Activated CD4-positive, alpha-beta memory T cell treated with anti-CD3 and anti-CD28 coated beads for 36 hours (primary cell): ENCODE results near the gene NEDD8. TPM values are rescaled to one million over a fixed set of nuclear protein-coding genes. Genes with fewer than 3 reads are reported as not detected.

Experiments
- CTCF ChIA-PET: fragments of 350-600 bp; sonication (Branson Sonifier 250); formaldehyde crosslinking; loops from one replicate; lab custom pipeline; 2021; ENCODE audit warnings: antibody characterized with exemption, inconsistent platforms; lab: Charles Lee
- POLR2A ChIA-PET: fragments of 350-600 bp; sonication (Branson Sonifier 250); formaldehyde crosslinking; loops from one replicate; lab custom pipeline; 2021; ENCODE audit warnings: antibody characterized with exemption; lab: Charles Lee
- DNase-seq: peaks from one replicate; pipeline ENCODE4 v3.0.0-alpha.2; 2020
- H3K27ac Mint-ChIP-seq: one replicate; pipeline ENCODE4 v1.8.0; 2021; ENCODE audit warnings: mixed read lengths
- H3K27me3 Mint-ChIP-seq: one replicate; pipeline ENCODE4 v1.8.0; 2021; ENCODE audit warnings: mixed read lengths
- H3K36me3 Mint-ChIP-seq: one replicate; pipeline ENCODE4 v1.8.0; 2021; ENCODE audit warnings: mixed read lengths
- H3K4me1 Mint-ChIP-seq: one replicate; pipeline ENCODE4 v1.8.0; 2021; ENCODE audit warnings: low read depth, mixed read lengths
- H3K4me3 Mint-ChIP-seq: one replicate; pipeline ENCODE4 v1.8.0; 2021; ENCODE audit warnings: mild to moderate bottlenecking, mixed read lengths
- H3K9me3 Mint-ChIP-seq: one replicate; pipeline ENCODE4 v1.8.0; 2021; ENCODE audit warnings: mixed read lengths
- intact Hi-C: fragments of 100-400 bp; cut with micrococcal nuclease; formaldehyde crosslinking; loops from one replicate; pipeline ENCODE4 v1.15.1; 2023
- total RNA-seq, 2 experiments: library from RNA; stranded (reverse); gene quantifications; one replicate each; pipeline ENCODE4 v1.2.3, GENCODE V29; 2021

Gene NEDD8
- total RNA-seq, 2 experiments from 2014 or later = 202 to 213 TPM

- no peak for DNase-seq
- CTCF ChIA-PET = interaction anchor here (1.3 to 3.2 kb wide), 4 partner anchors 26 to 121 kb away, joined by 4 to 18 read pairs (median 5); partner anchors contain the start of genes CIDEB and IRF9
- H3K4me3 Mint-ChIP-seq = peak overlapping the region; percentile 89
- peaks cover 35% of the 10 kb centered on the region for H3K36me3 Mint-ChIP-seq
- H3K9me3 Mint-ChIP-seq = no peaks in the 10 kb centered on the region
- H3K27me3 Mint-ChIP-seq = no peaks in the 10 kb centered on the region
- POLR2A ChIA-PET = interaction anchor here (0.7 to 3.2 kb wide), 6 partner anchors 9 to 40 kb away, joined by 3 to 12 read pairs (median 5); partner anchors contain the start of genes IRF9 and PSME2
- intact Hi-C loops = no loop called here
- H3K4me1 Mint-ChIP-seq = peaks cover 29% of the 10 kb centered on the region
- no peak overlapping the region for H3K27ac Mint-ChIP-seq
These were observed 45.2 kb downstream of the NEDD8 start for GRCh38 chr14:24186831-24187538.

- Mint-ChIP-seq H3K27ac (no peak overlapping the region), H3K4me3 (no peak overlapping the region), H3K9me3 (no peaks in the 10 kb centered on the region), H3K27me3 (no peaks in the 10 kb centered on the region), H3K4me1 (peaks cover 25% of the 10 kb centered on the region), H3K36me3 (peaks cover 32% of the 10 kb centered on the region)
- DNase-seq = no peak
- intact Hi-C loops = no loop called here
- CTCF ChIA-PET = interaction anchor here (0.7 to 2.2 kb wide), 3 partner anchors 24 to 95 kb away, joined by 3 to 13 read pairs (median 3); partner anchors contain the start of genes DCAF11, IRF9 and NRL
- POLR2A ChIA-PET = interaction anchor here (1.3 to 3.2 kb wide), 2 partner anchors 8 to 24 kb away, joined by 3 to 12 read pairs; no protein-coding TSS in a partner anchor
These were observed 46.4 kb downstream of the NEDD8 start for GRCh38 chr14:24185741-24186140.

GRCh38 chr14:24185026-24185425 lies 47.1 kb downstream of the NEDD8 start:
- no peak overlapping the region for H3K4me3 Mint-ChIP-seq
- H3K9me3 Mint-ChIP-seq = no peaks in the 10 kb centered on the region
- no peaks in the 10 kb centered on the region for H3K27me3 Mint-ChIP-seq
- H3K4me1 Mint-ChIP-seq = peaks cover 24% of the 10 kb centered on the region
- intact Hi-C loops = no loop called here
- no peak overlapping the region for H3K27ac Mint-ChIP-seq
- CTCF ChIA-PET = interaction anchor here (0.8 to 2.2 kb wide), 2 partner anchors 24 to 70 kb away, joined by 3 to 13 read pairs; partner anchors contain the start of genes DCAF11, IRF9 and NRL
- DNase-seq = no peak
- POLR2A ChIA-PET = interaction anchor here (1.0 to 1.3 kb wide), 2 partner anchors 16 to 23 kb away, joined by 3 read pairs; no protein-coding TSS in a partner anchor
- peaks cover 33% of the 10 kb centered on the region for H3K36me3 Mint-ChIP-seq

DNA sequence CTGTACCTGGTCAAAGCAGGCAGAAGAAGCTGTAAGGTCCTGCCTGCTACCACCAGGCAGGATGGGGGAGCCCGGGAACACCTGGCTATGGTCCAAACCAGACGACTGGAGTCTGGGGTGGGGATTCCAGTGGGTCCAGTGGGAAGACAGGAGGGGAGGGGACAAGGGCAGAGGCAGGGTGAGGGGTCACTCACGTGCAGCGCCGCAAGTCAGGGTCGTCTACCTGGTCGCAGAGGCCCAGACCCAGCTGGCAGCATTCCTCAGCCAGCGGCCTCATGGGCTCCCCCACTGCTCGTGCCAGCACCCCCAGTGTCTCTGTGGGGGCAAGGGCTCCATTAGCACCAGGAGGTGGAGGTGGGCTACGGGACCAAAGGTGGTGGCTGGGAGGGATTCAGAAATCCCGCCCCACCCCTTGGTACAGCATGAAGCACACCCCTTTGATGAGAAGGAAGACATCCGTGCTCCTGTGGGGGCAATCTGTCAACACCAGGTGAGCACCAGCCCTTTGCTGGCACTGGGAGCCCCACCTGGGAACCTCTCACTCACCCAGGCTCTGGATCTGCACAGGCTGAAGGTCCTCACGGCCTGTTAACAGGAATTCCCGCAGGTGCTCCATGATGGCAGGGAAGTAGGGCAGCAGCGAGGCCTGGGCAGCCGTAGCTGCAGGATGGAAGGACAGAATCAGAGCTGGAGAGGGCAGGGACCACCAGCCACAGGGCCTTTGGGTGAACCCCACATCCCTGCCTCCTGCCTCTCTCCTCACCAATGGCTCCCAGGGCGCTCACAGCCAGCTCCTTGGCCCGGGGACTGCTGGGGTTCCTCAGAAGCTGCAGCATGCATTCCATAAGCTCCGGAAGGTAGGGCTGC lies 47.8 kb downstream of the NEDD8 start:
- DNase-seq = no peak
- CTCF ChIA-PET = interaction anchor here (2.2 kb wide), 1 partner anchor 23 kb away, joined by 13 read pairs; the partner anchor contains the start of gene IRF9
- Mint-ChIP-seq H3K36me3 (peaks cover 35% of the 10 kb centered on the region), H3K27ac (no peak overlapping the region), H3K4me3 (no peak overlapping the region), H3K27me3 (no peaks in the 10 kb centered on the region), H3K9me3 (no peaks in the 10 kb centered on the region), H3K4me1 (peaks cover 19% of the 10 kb centered on the region)
- intact Hi-C loops = no loop called here
- POLR2A ChIA-PET = interaction anchor here (1.0 to 1.3 kb wide), 2 partner anchors 15 to 22 kb away, joined by 3 read pairs; no protein-coding TSS in a partner anchor

DNA sequence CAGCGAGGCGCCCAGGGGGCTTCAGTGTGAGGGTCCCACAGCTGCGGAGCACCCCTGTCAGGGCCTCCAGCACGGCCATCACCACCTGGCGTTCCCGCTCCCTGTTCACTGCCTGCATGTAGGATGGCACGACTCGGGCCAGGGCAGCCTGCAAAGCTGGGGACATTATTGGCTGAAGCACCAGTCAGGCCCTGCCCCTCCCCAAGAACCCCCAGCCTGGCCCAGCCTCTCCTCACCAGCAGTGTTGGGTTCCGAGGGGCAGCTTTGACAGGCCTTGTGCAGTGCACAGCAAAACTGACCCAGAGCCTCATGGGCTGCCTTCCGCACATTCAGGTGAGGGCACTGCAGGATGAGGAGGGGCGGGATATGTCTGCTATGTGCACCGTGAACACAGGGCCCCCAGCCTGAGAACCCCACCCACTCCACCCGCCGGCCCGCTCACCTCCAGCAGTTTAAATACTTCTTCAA lies 49.1 kb downstream of the NEDD8 start:
- peaks cover 40% of the 10 kb centered on the region for H3K36me3 Mint-ChIP-seq
- no peaks in the 10 kb centered on the region for H3K9me3 Mint-ChIP-seq
- CTCF ChIA-PET = no interaction called here
- POLR2A ChIA-PET = interaction anchor here (0.6 to 1.5 kb wide), 3 partner anchors 18 to 33 kb away, joined by 3 to 5 read pairs (median 3); partner anchors contain the start of gene MDP1
- no peak overlapping the region for H3K27ac Mint-ChIP-seq
- H3K4me3 Mint-ChIP-seq = no peak overlapping the region
- DNase-seq = no peak
- intact Hi-C loops = no loop called here
- peaks cover 15% of the 10 kb centered on the region for H3K4me1 Mint-ChIP-seq
- no peaks in the 10 kb centered on the region for H3K27me3 Mint-ChIP-seq

- ChIA-PET POLR2A (interaction anchor here (1.4 to 1.5 kb wide), 2 partner anchors 17 to 21 kb away, joined by 3 to 5 read pairs; no protein-coding TSS in a partner anchor), CTCF (no interaction called here)
- peaks cover 42% of the 10 kb centered on the region for H3K36me3 Mint-ChIP-seq
- no peak for DNase-seq
- H3K4me1 Mint-ChIP-seq = peaks cover 8% of the 10 kb centered on the region
- no peaks in the 10 kb centered on the region for H3K9me3 Mint-ChIP-seq
- no peaks in the 10 kb centered on the region for H3K27me3 Mint-ChIP-seq
- intact Hi-C loops = no loop called here
- no peak overlapping the region for H3K4me3 Mint-ChIP-seq
- H3K27ac Mint-ChIP-seq = no peak overlapping the region
These were observed 49.9 kb downstream of the NEDD8 start for GRCh38 chr14:24182110-24182882.

DNA sequence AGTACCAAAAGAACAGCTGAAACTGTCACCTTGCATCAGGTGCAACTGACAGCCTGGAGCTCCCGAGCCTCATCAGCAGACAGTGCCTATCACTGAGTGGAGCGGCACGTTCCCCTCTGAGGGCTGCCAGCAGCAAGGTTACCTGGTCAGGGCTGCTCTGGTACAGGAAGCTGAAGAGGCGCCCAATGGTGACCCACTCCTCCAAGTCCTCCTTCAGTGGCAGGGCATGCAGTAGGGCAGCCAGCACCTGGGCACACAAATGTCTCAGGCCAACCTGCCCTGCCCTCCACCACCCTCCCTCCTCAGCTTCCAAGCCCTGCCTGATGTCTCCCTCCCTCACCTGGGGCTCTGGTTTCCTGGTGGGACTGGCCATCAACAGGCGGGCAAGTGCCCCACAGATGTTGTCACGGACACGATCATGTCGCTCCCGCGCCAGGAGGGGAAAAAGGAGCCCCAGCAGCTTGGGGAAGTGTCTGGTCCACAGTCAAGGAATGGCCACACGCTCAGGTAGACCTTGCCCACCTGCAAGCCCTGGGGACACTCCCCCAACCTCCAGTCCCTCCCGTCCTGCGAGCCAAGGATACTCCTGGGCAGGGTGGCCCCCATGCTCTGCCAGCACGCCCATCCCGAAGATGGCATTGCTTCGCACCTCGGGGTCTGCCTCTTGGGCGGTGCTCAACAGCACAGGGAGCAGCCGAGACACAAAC lies 50.6 kb downstream of the NEDD8 start:
- Mint-ChIP-seq H3K36me3 (peaks cover 41% of the 10 kb centered on the region), H3K27me3 (no peaks in the 10 kb centered on the region), H3K4me1 (peaks cover under 1% of the 10 kb centered on the region), H3K4me3 (no peak overlapping the region), H3K27ac (no peak overlapping the region), H3K9me3 (no peaks in the 10 kb centered on the region)
- intact Hi-C loops = no loop called here
- ChIA-PET CTCF (interaction anchor here (2.0 to 3.5 kb wide), 2 partner anchors 21 to 123 kb away, joined by 6 to 14 read pairs; partner anchors contain the start of gene IRF9), POLR2A (interaction anchor here (0.9 to 1.5 kb wide), 6 partner anchors 13 to 60 kb away, joined by 3 to 5 read pairs (median 3); partner anchors contain the start of gene TM9SF1)
- DNase-seq = no peak

GRCh38 chr14:24179961-24180796 lies 52.0 kb downstream of the NEDD8 start:
- POLR2A ChIA-PET = interaction anchor here (0.9 to 1.0 kb wide), 4 partner anchors 15 to 19 kb away, joined by 3 read pairs; partner anchors contain the start of genes IRF9 and TM9SF1
- no peak overlapping the region for H3K27ac Mint-ChIP-seq
- H3K36me3 Mint-ChIP-seq = peaks cover 35% of the 10 kb centered on the region
- H3K4me1 Mint-ChIP-seq = peaks cover 1% of the 10 kb centered on the region
- intact Hi-C loops = no loop called here
- H3K4me3 Mint-ChIP-seq = no peak overlapping the region
- DNase-seq = no peak
- no peaks in the 10 kb centered on the region for H3K27me3 Mint-ChIP-seq
- no peaks in the 10 kb centered on the region for H3K9me3 Mint-ChIP-seq
- CTCF ChIA-PET = interaction anchor here (0.8 to 3.5 kb wide), 4 partner anchors 9 to 128 kb away, joined by 3 to 14 read pairs (median 5); partner anchors contain the start of genes IPO4 and IRF9

DNA sequence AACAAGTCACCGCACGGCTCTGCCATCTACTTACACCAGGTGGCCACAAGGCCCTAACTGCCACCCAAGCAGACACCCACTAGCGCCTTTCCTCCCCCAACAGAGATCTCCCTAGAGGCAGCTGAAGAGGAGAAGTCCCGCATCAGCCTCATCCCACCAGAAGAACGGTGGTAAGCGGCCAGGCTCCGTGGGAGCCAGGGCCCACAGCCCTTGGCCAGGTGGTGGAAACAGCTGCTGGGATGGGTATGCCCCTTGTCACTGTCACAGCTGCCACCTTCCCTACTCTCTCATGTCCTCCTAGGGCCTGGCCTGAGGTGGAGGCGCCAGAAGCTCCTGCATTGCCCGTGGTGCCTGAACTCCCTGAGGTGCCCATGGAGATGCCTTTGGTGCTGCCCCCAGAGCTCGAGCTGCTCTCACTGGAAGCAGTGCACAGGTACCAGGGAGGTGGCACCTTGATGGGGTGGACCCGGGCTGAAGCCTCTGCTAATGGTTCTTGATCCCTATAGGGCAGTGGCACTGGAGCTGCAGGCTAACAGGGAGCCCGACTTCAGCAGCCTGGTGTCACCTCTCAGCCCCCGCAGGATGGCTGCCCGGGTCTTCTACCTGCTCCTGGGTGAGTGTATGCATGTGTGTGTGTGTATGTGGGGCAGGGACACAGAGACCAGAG lies 52.7 kb downstream of the NEDD8 start:
- Mint-ChIP-seq H3K36me3 (peaks cover 35% of the 10 kb centered on the region), H3K27me3 (no peaks in the 10 kb centered on the region), H3K9me3 (no peaks in the 10 kb centered on the region), H3K4me3 (no peak overlapping the region), H3K4me1 (peaks cover 3% of the 10 kb centered on the region), H3K27ac (peak overlapping the region; percentile 28)
- POLR2A ChIA-PET = interaction anchor here (0.6 to 3.5 kb wide), 3 partner anchors 8 to 43 kb away, joined by 3 to 12 read pairs (median 3); partner anchors contain the start of genes IPO4, IRF9 and PSME1
- CTCF ChIA-PET = interaction anchor here (1.1 to 3.5 kb wide), 3 partner anchors 9 to 121 kb away, joined by 3 to 14 read pairs (median 6); partner anchors contain the start of genes IPO4 and IRF9
- DNase-seq = no peak
- intact Hi-C loops = no loop called here
